GM12874 (cell line): ENCODE data around the gene CDC6.
A peak's percentile ranks its signal among the peaks of the same experiment; 100 is the strongest.

Source experiments
- CTCF ChIP-seq: IDR thresholded peaks from 2 replicates; pipeline ENCODE4 v1.5.1; 2011; ENCODE audit warnings: low read depth, mild to moderate bottlenecking, control low read depth, low read length, moderate library complexity; ENCODE audit not compliant: insufficient read depth

Gene CDC6

DNA sequence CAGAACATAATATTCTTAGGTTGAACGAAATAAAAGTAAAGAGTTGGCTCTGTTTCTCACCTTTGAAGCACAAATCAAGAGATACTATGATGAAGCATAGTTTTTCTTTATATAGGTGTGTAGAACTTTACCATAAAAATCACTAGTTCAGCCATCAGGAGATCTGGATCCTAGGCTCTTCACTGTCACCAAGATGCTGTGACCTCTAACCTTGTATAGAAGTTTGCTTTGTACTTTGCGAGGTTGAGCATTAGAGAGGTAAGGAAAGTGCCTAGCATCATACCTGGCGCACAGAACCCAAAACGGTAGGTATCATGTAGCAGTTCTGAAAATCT, 553 bp upstream of the CDC6 start:
- TF ChIP-seq CTCF = no peak

- peak; percentile 34; the same call in 1 of the 2 replicates for TF ChIP-seq CTCF
Observed at GRCh38 chr17:40290629-40291280, 3.1 kb downstream of the CDC6 start.

GRCh38 chr17:40291281-40291664, 3.6 kb downstream of the CDC6 start:
- TF ChIP-seq CTCF = no peak

DNA sequence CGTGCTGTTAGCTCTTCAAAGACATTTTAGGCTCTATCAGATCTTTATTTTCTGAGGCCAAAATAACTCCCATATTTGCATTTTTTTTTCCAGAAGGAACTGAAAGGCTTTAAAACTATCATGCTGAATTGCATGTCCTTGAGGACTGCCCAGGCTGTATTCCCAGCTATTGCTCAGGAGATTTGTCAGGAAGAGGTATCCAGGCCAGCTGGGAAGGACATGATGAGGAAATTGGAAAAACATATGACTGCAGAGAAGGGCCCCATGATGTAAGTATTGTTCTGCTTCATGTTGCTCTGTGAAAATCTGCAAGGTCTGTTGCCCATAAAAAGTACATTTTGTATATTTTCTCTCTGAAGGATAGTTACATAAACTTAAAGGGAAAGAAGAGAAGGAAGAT, 5.7 kb downstream of the CDC6 start:
- no peak for TF ChIP-seq CTCF

- no peak for TF ChIP-seq CTCF
Observed at GRCh38 chr17:40295488-40296436, 8.1 kb downstream of the CDC6 start.

DNA sequence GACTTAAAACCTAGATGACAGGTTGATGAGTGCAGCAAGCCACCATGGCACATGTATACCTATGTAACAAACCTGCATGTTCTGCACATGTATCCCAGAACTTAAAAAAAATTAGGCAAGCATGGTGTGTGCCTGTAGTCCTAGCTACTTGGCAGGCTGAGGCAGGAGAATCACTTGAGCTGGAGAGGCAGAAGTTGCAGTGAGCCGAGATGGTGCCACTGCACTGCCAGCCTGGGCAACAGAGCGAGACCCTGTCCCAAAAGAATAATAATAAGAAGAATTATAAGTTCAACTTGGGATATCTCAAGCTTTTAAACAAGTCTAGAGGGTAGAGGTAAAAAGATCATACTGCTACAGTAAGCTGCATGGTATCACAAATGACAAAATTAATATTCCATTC, 9.8 kb downstream of the CDC6 start:
- no peak for TF ChIP-seq CTCF

DNA sequence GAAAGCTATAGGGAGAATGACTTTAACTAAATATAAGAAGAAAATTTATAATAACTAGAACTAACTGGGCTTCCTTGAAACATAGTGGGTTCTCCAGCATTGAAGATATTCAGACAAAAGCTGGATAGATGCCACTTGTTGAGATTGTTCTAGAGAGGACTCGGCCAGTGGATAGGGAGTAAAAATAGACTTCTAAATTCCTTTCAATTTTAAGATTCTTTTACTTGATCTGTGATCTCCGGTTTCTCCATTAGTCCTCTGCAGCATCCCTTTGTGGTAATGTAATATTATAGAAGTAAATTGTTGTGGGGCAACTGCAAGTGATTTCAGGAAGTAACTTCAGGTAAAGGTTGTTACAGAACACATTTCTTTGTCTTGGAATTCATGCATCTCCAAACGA, 11.0 kb downstream of the CDC6 start:
- TF ChIP-seq CTCF = no peak
